Glutamatergic neuron (in vitro differentiated cells): ENCODE results near the gene RALGAPA2. TPM values are rescaled to one million over a fixed set of nuclear protein-coding genes. Genes with fewer than 3 reads are reported as not detected.

Experiments used
- DNase-seq: peaks from one replicate; pipeline ENCODE4 v3.0.0; 2022
- H3K27ac Mint-ChIP-seq: one replicate; pipeline ENCODE4 v1.8.0; 2020; ENCODE audit warnings: mild to moderate bottlenecking, mixed read lengths, inconsistent platforms; ENCODE audit not compliant: unreplicated experiment
- H3K27me3 Mint-ChIP-seq: one replicate; pipeline ENCODE4 v1.8.0; 2020; ENCODE audit warnings: mild to moderate bottlenecking, moderate library complexity, mixed read lengths, inconsistent platforms; ENCODE audit not compliant: unreplicated experiment
- H3K36me3 Mint-ChIP-seq: one replicate; pipeline ENCODE4 v1.8.0; 2020; ENCODE audit warnings: mild to moderate bottlenecking, mixed read lengths, inconsistent platforms; ENCODE audit not compliant: unreplicated experiment
- H3K4me1 Mint-ChIP-seq: one replicate; pipeline ENCODE4 v1.8.0; 2020; ENCODE audit warnings: mild to moderate bottlenecking, low read depth, mixed read lengths, inconsistent platforms; ENCODE audit not compliant: unreplicated experiment
- H3K4me3 Mint-ChIP-seq: one replicate; pipeline ENCODE4 v1.8.0; 2020; ENCODE audit warnings: mild to moderate bottlenecking, mixed read lengths, inconsistent platforms; ENCODE audit not compliant: unreplicated experiment
- H3K9me3 Mint-ChIP-seq: one replicate; pipeline ENCODE4 v1.8.0; 2020; ENCODE audit warnings: mild to moderate bottlenecking, moderate library complexity, mixed read lengths, inconsistent platforms; ENCODE audit not compliant: unreplicated experiment
- total RNA-seq: library from RNA; stranded (reverse); fragmentation: NEBNext Ultra II Directional; extraction: Animal tissue kit (Norgen Biotek cat#: 25700); gene quantifications from one replicate; pipeline ENCODE4 v1.2.1, GENCODE V29; 2021; ENCODE audit not compliant: unreplicated experiment
- TF ChIP-seq, protein P1 (sequence below): fragments of 200-600 bp; sonication (generic); IDR thresholded peaks from one replicate; pipeline ENCODE4 v1.5.0; 2021; ENCODE audit not compliant: partially characterized antibody, unreplicated experiment

RALGAPA2 gene
- total RNA-seq, 1 donor from 2014 or later, result 60.9 TPM

DNA sequence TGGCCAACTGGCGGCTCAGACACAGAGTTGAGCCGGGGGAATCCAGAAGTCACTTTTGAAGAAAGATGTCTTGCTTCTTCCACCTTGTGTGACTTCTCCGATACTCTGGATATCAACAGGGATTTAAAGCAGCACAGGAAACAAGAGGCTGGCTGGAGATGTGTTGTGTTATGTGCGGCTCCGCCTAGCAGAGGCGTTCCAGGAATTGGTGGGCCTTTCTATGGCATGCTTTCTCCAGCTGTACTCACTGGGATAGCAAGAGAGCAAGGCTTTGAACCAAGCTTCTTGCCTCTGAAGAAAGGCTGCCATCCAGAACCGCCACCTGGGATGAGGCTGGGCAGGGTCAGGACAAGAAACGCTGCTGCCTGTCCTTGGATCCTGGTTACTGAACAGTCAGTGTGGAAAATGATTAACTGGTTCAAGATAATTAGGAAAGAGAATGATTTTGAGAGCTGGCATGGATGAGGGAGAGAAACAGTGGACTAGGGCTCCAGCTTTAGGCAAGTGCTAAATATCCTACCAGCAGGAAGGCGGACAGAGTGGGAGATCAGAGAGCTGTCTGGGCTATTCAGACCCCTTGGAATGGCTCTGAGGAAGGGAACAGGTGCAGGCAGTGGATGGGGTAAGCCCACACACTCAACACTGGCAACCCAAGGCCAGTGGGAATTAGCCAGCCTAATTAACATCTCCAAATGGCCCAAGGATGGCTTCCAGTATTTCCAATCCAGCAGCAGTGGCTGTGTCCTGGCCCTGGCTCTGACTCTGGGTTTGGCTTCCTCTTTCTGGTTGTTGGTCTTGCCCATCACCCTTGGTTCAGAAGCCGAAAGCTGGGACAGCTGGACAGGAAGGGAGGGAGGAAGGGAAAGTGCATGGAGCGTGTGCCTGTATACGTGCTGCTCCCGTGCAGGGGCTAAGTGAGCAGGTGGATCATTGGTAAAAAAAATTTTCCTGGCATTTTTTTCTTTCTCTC lies 312.6 kb downstream of the RALGAPA2 start:
- Mint-ChIP-seq H3K4me1 (peaks cover 44% of the 10 kb centered on the region), H3K27me3 (peaks cover 5% of the 10 kb centered on the region), H3K27ac (peak overlapping the region; percentile 65), H3K4me3 (no peak overlapping the region), H3K36me3 (no peaks in the 10 kb centered on the region), H3K9me3 (peaks cover 7% of the 10 kb centered on the region)
- no peak for DNase-seq
- TF ChIP-seq, protein P1, sequence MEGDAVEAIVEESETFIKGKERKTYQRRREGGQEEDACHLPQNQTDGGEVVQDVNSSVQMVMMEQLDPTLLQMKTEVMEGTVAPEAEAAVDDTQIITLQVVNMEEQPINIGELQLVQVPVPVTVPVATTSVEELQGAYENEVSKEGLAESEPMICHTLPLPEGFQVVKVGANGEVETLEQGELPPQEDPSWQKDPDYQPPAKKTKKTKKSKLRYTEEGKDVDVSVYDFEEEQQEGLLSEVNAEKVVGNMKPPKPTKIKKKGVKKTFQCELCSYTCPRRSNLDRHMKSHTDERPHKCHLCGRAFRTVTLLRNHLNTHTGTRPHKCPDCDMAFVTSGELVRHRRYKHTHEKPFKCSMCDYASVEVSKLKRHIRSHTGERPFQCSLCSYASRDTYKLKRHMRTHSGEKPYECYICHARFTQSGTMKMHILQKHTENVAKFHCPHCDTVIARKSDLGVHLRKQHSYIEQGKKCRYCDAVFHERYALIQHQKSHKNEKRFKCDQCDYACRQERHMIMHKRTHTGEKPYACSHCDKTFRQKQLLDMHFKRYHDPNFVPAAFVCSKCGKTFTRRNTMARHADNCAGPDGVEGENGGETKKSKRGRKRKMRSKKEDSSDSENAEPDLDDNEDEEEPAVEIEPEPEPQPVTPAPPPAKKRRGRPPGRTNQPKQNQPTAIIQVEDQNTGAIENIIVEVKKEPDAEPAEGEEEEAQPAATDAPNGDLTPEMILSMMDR, result no peak

DNA sequence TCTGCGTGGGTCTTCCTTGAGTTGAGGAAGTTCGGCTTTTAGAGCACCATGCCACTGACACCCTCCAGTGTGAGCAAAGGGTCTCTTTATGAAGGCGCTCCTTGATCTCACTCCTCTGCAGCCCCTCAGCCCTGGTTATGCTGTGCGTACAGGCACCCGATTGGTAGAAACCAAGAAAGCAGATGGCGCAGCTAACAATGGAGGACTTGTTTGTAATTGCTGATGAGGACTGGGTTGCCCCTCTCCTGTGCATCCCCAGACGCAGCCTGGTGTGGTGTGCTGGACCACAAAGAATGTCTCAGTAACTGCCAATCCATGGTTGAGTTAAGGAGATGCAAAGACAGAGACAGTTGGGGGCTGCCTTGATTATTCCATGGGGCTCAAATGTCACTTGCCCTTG lies 314.3 kb downstream of the RALGAPA2 start:
- H3K4me3 Mint-ChIP-seq, result no peak overlapping the region
- H3K36me3 Mint-ChIP-seq, result no peaks in the 10 kb centered on the region
- H3K4me1 Mint-ChIP-seq, result peaks cover 39% of the 10 kb centered on the region
- TF ChIP-seq, protein P1, result no peak
- H3K9me3 Mint-ChIP-seq, result peaks cover 7% of the 10 kb centered on the region
- DNase-seq, result no peak
- no peak overlapping the region for H3K27ac Mint-ChIP-seq
- peaks cover 12% of the 10 kb centered on the region for H3K27me3 Mint-ChIP-seq

DNA sequence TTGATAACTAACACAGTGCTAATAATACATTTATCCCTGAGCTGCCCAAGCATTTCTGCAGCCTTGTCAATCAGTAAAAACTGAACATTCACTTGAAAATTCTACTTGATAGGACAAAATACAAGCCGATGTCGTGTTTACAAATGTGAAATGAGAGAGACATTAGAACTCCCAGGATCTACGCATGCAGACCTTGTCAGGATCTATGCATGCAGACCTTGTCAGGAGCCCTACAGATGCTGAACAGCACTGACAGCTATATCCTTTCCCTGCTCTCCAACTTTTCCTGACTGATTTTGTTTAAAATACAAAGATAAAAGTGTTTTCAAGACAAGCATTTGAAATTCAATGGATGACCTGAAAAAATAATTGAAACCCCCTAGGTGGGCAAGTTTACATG lies 315.6 kb downstream of the RALGAPA2 start:
- H3K4me3 Mint-ChIP-seq, result peak overlapping the region; percentile 8
- H3K36me3 Mint-ChIP-seq, result no peaks in the 10 kb centered on the region
- TF ChIP-seq, protein P1, result no peak
- no peak overlapping the region for H3K27ac Mint-ChIP-seq
- H3K4me1 Mint-ChIP-seq, result peaks cover 35% of the 10 kb centered on the region
- no peak for DNase-seq
- H3K27me3 Mint-ChIP-seq, result peaks cover 9% of the 10 kb centered on the region
- peaks cover 8% of the 10 kb centered on the region for H3K9me3 Mint-ChIP-seq

DNA sequence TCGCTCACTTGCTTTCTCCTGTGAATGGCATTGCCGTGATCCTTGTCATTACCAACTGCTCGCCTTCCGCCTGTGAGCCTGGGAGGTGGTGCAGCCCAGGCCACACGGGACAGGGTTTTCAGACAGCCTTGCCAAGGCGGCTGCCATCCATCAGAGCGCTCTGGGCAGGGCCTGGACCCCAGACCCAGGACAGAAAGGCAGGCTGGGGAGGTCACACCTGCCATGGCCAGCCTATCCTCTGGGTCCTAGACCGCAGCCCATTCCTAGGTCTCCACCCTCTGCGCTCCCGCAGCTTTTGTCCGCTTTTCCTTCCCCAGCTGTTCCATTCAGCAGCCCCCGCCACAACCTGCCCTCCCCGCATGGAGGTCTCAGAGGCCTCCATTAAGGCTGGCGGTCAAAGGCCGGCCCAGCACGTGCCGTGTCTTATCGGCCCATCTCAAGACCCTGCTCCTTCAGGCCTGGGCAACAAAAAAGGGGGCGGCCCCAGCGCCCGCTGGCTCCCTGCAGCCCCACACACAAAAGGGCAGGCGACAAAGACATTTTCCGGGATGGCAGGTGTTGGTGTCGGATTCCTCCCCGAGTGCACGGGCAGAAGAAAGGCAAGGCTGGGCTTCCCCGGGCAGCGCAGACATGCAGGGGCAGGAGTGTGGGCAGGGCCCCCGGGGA lies 316.4 kb downstream of the RALGAPA2 start:
- H3K27ac Mint-ChIP-seq, result no peak overlapping the region
- H3K4me3 Mint-ChIP-seq, result no peak overlapping the region
- H3K9me3 Mint-ChIP-seq, result peaks cover 8% of the 10 kb centered on the region
- TF ChIP-seq, protein P1, result no peak
- no peak for DNase-seq
- H3K27me3 Mint-ChIP-seq, result peaks cover 9% of the 10 kb centered on the region
- H3K4me1 Mint-ChIP-seq, result peaks cover 37% of the 10 kb centered on the region
- H3K36me3 Mint-ChIP-seq, result no peaks in the 10 kb centered on the region
